ENCODE data around the gene PTRH1.

Gene PTRH1

GRCh38 chr9:127741831-127742434 lies 26.5 kb upstream of the PTRH1 start:
- peak; percentile 83 for DNase-seq (ENCODE audit: low spot score)

GRCh38 chr9:127739614-127740330 lies 24.3 kb upstream of the PTRH1 start:
- DNase-seq (ENCODE audit: low spot score): no peak

DNA sequence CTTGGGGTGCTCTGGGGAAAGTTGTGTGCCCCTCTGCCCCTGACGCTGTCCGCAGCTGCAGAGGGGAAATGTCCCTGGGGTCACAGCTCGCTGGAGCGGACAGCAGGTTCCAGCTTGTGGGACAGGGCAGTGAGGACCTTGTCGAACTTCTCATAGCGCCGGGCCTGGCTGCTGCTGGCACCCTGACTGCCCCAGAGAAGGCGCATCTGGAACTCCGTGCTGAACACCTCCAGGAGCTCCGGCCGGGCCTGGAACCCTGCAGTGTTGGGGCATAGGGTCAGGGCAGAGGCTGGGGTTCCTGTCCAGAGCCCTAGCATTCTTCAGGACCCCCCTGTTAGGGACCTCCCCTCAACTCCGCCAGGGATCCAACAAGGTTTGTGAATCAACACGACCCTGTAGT lies 23.2 kb upstream of the PTRH1 start:
- DNase-seq (ENCODE audit: low spot score): no peak

DNA sequence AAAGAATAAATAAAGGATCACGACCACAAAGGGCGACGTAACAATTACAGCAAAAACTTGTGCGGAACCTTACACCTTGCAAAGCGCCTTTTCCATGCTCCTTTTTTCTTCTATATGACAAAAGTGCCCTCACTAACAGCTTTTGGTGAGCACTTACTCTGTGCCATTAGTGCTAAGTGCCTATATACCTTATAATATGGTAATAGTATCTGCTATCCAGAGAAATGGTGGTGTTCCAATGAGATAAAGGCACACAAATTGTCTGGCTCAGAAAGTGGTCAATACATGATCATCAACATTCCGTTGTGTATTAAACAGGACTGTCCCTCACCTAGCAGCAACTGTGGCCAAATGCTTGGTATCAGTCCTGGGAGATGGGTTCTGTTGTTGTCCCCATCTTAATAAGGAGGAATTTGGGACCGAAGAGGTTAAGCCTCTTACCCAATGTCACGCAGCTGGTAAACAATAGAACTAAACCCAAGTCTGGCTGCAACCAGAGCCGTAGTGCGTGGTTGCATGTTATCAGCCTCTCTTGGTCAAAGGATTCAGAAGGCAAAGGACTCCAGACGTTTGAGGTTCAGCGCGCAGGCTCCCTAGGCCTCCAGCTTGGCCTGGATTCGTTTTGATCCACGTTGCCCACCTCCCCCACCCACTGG lies 20.2 kb upstream of the PTRH1 start:
- DNase-seq (ENCODE audit: low spot score): no peak

- peak; percentile 99 for DNase-seq (ENCODE audit: low spot score)
Measured at GRCh38 chr9:127734747-127735529, 19.5 kb upstream of the PTRH1 start, which contains the start of gene TOR2A. TSS of gene TOR2A (minus strand) at chr9:127735294. CDS start at chr9:127735270, 24 bp downstream.

DNA sequence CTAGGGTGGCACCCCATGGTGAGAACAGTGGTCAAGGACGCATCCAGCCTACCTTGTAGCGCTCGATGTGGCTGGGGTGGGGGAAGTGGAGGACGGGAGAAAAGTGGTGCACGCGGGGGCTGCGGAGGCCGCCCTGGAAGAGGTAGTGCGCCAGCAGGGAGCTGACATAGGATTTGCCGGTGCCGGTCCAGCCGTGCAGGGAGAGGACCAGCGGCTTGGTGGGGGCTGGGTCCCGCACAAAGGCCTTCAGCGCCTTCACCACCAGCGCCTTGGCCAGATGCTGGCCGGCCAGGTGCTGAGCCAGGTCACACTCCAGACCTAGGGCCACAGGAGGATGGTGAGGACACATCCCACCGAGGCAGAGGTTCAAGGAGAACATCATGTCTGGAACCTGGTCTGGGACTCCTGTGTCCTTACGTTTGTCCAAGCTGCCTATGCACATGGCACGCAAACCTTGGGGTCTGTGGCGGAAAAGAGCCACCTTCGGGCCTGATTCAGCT lies 18.8 kb upstream of the PTRH1 start:
- DNase-seq (ENCODE audit: low spot score): no peak

DNA sequence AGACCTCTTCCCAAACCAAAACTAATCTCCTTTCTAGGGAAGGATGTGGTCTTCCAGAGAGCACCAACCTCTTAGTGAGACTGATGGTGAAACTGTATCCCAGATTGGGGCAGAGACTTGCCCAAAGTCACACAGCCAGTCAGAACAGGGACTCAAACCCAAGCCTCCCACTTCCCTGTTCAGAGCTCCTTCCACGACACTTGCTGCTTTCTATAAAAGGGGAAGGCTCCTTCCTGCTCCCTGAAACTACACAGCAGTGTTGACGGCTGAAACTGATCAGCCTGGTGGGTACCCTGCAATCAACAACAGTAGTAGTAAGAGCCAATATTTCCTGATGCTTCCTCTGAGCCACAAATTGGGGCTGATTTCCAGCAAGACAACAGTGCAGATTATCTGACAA lies 18.2 kb upstream of the PTRH1 start:
- no peak for DNase-seq (ENCODE audit: low spot score)

DNA sequence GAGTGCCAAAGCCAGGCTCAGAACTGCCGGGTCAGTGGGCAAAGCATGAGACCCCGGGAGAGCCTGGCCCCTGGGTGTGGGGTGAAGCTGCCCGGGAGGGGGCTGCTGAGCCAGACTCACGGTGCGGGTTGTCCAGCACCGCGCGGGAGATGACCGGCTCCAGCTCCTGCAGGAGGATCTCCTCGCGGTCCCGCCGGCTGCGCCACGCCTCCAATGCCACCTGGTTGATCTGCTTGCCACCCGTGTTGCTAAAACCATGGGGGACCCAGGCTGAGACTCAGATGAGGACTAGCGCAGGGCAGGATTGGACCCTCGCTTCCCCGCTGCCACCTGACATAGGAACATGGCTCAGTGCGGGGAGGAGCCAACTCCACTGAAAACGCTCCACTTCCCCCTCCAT lies 17.0 kb upstream of the PTRH1 start:
- DNase-seq (ENCODE audit: low spot score): no peak

DNA sequence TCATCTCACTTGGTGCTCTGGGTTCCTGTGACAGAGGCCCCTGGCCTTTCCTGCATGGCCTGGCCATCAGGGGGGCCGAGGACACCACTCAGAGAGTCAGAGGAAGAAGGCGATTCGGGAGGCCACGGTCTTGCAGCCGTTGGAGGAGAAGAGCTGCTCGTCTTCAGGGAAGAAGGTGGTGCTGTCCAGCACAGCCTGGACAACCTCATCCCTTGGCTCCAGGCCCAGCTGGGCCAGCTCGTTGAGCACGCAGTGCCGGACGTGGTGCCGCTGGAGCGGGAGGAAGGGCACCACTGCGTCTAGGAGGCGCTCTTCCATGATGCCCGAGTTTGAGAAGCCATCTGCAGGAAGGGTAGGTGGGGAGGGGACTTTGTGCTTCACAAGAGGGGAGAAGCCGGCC lies 16.5 kb upstream of the PTRH1 start:
- no peak for DNase-seq (ENCODE audit: low spot score)

DNA sequence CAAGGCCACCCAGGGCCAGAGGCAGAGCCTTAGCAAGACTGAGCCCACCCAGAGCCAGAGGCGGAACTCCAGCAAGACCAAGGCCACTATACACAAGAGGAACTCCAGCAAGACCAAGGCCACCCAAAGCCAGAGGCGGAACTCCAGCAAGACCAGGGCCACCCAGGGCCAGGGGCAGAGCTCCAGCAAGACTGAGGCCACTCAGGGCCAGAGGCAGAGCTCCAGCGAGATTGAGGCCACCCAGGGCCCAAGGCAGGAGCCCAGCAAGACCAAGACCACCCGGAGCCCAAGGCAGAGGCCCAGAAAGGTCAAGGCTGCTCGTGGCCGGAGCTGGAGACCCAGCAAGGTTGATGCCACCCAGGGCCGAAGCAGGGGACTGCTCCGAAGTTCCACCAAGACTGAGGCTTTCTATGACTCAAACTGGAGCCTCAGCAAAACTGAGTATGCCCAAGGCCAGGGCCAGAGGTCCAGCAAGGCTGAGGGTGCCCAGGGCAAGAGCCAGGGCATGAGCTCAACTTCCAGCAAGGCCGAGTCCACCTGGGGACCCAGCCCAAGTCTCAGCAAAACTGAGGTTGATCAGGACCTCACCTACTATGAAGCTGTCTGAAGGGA lies 15.4 kb upstream of the PTRH1 start:
- no peak for DNase-seq (ENCODE audit: low spot score)

DNA sequence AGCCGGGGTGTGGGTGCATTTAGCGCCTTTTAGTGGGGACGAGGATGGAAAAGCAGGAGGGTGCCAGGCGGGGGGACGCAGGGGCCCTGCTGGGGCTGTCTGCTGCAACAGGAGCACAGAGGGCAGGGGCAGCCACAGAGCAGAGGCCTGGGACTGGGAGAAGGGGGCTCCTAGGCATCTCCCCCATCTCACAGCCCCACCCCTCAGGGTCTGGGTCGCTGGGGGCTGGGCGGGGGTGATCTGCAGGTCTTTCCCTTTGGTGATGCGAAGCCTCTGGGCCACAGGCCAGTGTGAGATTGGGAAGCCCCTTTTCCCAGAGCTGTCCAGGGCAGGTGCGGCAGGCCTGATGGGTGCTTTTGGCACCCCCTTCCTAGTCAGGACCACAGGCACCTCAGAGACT lies 14.8 kb upstream of the PTRH1 start:
- DNase-seq (ENCODE audit: low spot score): no peak

DNA sequence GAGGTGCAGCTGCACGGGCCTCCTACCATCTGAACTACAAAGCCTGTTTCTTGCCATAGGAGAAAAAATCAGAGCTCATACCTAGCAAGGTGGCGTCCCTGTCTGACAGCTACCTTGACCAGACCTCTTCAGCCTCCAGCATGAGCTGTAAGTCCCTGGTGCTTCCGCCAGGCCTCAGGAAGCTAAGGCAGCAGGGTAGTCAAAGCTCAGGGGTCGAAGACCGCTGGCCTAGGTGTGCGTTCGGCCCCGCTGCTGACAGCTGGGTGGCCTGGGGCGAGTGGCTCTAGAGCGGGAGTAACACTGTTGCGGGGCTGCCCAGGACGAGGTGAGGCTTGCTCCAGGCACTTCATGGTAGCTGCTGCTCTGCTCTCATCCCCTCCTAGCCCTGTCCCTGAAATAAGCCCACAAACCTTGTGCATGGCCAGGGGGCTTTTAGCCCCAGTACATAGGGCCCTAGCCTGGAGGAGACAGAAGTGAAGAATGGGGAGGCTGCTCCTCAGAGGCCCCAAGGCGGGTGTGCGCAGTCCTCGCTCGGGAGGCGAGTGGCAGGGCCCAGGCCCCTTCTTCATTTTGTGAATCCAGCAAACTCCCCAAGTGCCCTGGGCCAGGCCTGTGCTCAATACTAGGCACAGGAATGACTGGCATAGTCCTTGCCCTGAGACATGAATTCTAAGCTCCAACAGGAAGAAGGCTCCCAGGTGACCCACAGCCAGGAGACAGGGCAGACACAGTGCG lies 14.2 kb upstream of the PTRH1 start:
- no peak for DNase-seq (ENCODE audit: low spot score)

GRCh38 chr9:127728808-127729207 lies 13.3 kb upstream of the PTRH1 start:
- DNase-seq (ENCODE audit: low spot score): no peak

- no peak for DNase-seq (ENCODE audit: low spot score)
Measured at GRCh38 chr9:127726871-127727270, 11.4 kb upstream of the PTRH1 start.

DNA sequence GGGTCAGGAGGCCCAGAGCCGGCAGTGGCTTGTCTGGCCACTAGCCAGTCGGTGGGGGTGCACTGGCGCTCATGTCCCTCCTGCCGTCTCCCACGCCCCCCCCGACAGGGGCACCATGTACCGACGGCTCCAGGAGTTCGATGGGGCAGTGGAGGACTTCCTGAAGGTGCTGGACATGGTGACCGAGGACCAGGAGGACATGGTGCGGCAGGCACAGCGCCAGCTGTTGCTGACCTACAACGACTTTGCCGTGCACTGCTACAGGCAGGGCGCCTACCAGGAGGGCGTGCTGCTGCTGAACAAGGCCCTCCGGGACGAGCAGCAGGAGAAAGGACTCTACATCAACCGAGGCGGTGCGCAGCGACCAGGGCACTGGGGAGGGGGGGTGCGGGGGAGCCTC lies 8.5 kb upstream of the PTRH1 start:
- DNase-seq (ENCODE audit: low spot score): no peak

DNA sequence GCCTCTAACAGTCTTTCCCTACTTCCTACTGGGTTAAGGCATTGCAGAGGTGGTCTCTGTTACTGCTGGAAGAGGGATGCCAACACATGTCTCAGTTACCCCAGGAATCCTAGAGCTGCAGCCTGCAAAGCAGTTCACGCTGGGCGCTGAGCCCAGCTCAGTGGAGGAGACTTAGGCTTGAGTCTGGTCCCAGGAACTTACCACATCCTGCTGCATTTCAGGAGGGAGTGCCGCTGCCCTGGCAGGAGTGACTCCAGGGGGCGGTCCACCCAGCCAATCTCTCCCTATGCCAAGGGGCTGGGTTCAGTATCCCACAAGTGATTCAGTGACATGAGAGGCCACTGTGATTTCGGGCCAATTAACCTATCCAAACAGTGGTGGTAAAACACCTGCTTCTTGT lies 8.0 kb upstream of the PTRH1 start:
- DNase-seq (ENCODE audit: low spot score): no peak

- DNase-seq (ENCODE audit: low spot score): no peak
Measured at GRCh38 chr9:127723013-127723412, 7.5 kb upstream of the PTRH1 start.

GRCh38 chr9:127722055-127722745 lies 6.7 kb upstream of the PTRH1 start:
- no peak for DNase-seq (ENCODE audit: low spot score)

DNA sequence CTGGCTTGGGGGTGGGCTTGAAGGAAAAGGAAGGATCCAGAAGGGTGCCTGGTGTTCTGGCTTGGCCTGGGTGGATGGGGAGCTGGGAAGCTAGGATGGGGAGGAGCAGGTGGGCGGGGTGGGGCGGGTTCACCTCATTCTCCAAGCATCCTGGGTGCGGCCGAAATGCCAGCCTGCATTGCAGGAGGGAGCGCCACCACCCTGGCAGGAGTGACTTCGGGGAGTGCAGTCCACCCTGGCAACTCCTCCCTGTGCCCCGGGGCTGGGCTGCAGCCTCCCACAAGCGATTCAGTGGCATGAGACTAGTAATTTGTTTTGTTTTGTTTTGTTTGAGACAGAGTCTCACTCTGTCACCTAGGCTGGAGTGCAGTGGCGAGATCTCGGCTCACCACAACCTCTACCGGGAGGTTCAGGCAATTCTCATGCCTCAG lies 5.9 kb upstream of the PTRH1 start:
- DNase-seq (ENCODE audit: low spot score): no peak

GRCh38 chr9:127720865-127721227 lies 5.4 kb upstream of the PTRH1 start:
- no peak for DNase-seq (ENCODE audit: low spot score)
